KOPT-K1 (cell line): ENCODE data around the gene NAA16.

Experiments used
- H3K27ac ChIP-seq: fragments of 200-600 bp; sonication (generic); 2 replicates; pipeline ENCODE4 v1.5.1; 2016; ENCODE audit warnings: antibody characterized with exemption, mild to moderate bottlenecking, low read depth, low read length; ENCODE audit not compliant: poor library complexity, severe bottlenecking
- H3K36me3 ChIP-seq: fragments of 200-600 bp; sonication (generic); 2 replicates; pipeline ENCODE4 v1.5.1; 2017; ENCODE audit warnings: antibody characterized with exemption, mild to moderate bottlenecking, low read length, moderate library complexity; ENCODE audit not compliant: insufficient read depth
- H3K9me3 ChIP-seq: fragments of 200-600 bp; sonication (generic); 2 replicates; pipeline ENCODE4 v1.5.1; 2017; ENCODE audit warnings: antibody characterized with exemption, low read length, mild to moderate bottlenecking; ENCODE audit not compliant: insufficient read depth, poor library complexity, severe bottlenecking

Gene NAA16

DNA sequence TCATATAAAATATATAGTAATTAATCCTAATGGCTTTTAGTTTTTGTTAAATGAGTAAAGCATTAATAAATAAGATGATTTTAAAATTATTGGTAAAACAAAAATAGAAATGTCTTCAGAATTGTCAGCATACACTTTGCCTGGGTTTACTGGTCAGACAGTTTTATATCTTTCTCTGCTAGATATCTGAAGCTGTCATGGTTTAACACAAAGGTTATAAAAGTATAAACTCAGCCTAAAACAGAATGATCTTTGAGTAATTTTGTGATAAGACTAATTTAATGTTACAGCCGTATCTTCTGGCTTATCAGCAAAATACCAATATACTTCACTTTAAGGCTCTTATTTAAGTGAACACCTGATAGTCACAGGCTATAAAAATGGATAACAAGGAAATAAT lies 17.8 kb upstream of the NAA16 start:
- no peak overlapping the region for H3K27ac ChIP-seq
- no peaks in the 10 kb centered on the region for H3K36me3 ChIP-seq
- H3K9me3 ChIP-seq = no peaks in the 10 kb centered on the region

DNA sequence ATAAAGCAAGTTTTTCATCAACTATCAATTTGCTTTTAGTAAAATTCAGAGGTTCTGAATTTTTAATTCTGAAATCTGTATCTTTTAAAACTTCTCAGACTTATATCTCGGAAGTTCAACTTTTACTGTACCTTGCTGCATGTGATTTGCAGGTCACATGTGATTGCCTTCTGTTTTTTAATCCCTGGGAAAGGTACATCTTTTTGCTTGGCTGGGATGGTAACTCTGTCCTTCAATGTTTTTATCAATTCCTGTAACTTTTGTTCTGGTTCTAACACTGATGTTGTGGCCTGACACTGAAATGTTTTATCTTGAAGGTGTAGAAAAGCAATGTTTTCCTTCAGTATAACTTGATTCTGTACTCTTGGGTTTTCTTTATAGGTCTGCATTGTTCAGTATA lies 16.2 kb upstream of the NAA16 start:
- H3K27ac ChIP-seq = no peak overlapping the region
- no peaks in the 10 kb centered on the region for H3K9me3 ChIP-seq
- H3K36me3 ChIP-seq = no peaks in the 10 kb centered on the region

DNA sequence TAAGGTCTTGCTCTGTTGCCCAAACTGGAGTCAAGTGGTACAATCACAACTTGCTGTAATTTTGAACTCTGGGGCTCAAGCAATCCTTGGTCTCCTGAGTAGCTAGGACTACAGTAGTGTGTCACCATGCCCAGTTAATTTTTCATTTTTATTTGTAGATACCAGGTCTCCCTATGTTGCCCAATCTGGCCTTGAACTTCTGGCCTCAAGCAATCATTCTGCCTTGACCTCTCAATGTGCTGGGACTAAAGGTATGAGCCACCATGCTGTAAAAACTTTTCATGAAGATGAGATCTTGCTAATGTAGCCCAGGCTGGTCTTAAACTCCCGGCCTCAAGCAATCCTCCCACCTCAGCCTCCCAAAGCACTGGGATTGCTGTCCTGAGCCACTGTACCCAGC lies 15.1 kb upstream of the NAA16 start:
- no peak overlapping the region for H3K27ac ChIP-seq
- no peaks in the 10 kb centered on the region for H3K9me3 ChIP-seq
- H3K36me3 ChIP-seq = no peaks in the 10 kb centered on the region

DNA sequence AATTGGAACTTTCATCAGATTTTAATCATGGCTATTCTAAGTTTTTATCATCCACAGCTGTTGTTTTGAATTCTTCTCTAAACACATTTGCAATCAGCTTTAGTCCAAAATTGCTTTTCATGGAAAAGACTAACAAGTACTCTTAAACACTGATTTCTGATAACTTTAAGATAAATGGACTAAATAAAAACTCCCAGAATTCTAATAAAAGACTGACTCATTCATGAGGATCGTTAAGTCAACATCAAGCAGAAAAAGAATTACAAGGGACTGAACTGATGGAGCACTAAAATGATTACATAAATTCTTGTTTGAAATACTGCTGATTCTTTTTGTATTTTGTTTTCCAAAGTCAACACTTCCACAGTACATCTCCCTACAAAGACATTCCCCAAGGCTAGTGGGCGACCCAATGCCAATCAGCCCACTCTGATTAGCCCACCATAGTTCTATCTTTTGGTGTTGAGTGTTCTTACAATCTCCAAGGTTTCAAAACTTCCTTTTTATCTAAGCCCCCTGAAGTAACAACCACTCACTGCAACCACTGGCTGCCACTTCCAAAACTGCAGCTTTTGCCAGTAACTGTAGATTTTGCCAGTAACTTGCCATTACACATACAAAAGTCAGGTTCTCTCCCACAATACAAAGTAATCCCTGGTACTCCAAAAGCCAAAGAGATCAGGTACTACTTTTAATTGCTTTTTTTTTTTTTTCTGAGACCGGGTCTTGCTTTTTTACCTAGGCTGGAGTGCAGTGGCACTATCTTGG lies 14.0 kb upstream of the NAA16 start:
- H3K27ac ChIP-seq = no peak overlapping the region

DNA sequence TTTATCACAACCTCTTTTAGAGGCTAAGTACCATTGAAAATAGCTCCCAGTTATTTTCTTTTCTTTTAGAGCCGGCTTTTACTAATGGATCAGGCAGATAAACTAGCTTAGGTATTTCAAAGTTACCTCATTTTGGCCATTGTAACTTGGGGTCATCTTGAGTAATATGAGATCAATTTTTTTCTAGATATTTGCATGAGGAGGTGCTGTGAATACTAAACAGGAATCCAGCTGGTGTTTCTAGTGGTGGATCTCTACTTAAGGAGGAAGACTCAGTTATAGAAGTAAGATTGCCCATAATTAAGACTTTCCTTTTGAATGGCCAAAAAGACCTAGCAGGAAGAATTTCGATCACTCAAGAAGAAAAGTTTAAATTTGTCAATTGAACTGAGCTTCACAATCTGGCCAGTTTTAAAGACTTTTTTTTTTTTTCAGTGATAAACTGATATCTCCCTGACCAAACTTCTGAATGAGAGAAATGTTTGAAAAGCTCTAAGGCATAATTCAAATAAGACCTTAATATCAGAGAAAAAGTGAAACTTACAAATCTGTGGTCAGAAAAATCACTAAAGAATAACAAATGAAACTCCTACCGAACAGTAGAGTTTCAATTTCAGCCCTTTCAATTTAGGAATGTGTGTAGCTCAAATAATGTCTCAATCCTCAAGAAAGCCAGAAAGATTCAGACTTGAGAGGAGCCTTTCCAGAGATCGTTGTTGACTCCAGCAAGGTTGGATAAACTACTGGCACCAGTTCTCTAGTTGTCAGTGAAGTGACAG lies 11.6 kb upstream of the NAA16 start:
- Histone ChIP-seq H3K27ac (no peak overlapping the region), H3K9me3 (no peaks in the 10 kb centered on the region), H3K36me3 (no peaks in the 10 kb centered on the region)

More for the DNA sequence above, 14.0 kb upstream of the NAA16 start:
- Histone ChIP-seq H3K9me3 (no peaks in the 10 kb centered on the region), H3K36me3 (no peaks in the 10 kb centered on the region)

DNA sequence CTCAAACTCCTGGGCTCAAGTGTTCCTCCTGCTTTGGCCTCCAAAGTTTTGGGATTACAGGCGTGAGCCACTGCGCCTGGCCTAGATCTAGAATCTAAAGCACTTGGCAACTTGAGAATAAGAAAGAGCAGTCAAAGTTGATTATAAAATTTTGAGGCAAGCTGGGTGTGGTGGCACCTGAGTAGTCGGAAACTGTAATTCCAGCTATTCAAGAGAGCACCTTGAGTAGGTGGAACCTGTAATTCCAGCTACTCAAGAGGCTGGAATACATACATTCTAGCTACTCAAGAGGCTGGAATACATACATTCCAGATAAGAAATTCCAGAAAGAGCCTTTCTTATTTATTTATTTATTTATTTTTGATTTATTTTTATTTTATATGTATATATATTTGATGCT lies 8.3 kb upstream of the NAA16 start:
- H3K27ac ChIP-seq = no peak overlapping the region
- no peaks in the 10 kb centered on the region for H3K36me3 ChIP-seq
- no peaks in the 10 kb centered on the region for H3K9me3 ChIP-seq

DNA sequence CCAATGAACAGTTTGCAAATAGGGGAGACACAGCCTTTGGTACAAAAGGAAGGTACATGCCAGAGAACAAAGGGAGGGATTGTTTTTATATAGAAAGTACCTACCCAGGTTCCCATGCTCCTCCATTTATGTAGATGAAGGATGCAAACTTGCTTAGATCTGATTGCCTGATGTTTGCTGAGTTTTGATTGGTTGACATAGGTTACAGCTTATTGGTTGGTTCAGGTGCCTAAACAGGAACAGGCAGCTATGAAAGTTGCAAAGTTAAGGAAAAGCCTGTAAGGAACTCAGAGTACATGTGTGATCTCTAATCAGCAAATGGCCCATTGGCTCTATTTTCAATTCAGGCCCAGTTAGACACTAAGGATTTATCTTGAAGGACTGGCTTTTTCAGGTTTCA lies 6.5 kb upstream of the NAA16 start:
- no peaks in the 10 kb centered on the region for H3K9me3 ChIP-seq
- H3K27ac ChIP-seq = no peak overlapping the region
- no peaks in the 10 kb centered on the region for H3K36me3 ChIP-seq

DNA sequence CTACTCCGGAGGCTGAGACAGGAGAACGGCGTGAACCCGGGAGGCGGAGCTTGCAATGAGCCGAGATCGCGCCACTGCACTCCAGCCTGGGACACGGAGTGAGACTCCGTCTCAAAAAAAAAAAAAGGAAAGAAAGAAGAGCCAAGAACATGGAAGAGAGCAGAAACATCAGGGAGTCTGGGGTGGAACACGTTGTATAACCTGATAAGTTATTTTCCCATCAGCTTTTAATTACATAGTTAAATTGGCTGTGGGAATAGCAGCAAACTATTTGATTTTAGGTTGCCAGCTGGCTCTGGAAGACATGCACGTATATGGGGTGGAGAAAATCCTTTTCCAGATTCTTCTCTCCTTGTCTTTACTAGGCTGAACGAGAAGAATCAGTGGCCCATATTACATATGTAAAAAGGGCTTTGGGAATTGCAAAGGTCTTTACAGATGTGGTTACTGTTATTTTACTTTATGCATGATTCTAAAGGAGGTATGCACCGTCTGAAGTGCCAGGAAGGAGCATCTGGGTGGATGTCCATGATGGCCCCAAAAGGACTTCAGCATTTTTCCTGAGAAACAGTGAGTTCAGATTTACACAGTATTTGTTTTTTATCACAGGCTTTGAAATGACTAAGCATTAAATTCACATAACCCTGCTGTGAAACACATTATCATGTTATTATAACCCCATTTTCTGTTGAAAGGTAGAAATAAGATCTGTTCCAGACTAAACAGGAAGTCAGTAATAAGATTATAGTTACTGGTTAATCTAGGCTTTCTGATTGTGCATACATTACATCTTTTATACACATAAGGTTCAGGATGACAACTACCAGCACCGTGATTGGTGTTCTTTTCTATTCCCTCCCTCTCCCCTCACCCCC lies 4.6 kb upstream of the NAA16 start:
- Histone ChIP-seq H3K36me3 (no peaks in the 10 kb centered on the region), H3K27ac (no peak overlapping the region), H3K9me3 (no peaks in the 10 kb centered on the region)

DNA sequence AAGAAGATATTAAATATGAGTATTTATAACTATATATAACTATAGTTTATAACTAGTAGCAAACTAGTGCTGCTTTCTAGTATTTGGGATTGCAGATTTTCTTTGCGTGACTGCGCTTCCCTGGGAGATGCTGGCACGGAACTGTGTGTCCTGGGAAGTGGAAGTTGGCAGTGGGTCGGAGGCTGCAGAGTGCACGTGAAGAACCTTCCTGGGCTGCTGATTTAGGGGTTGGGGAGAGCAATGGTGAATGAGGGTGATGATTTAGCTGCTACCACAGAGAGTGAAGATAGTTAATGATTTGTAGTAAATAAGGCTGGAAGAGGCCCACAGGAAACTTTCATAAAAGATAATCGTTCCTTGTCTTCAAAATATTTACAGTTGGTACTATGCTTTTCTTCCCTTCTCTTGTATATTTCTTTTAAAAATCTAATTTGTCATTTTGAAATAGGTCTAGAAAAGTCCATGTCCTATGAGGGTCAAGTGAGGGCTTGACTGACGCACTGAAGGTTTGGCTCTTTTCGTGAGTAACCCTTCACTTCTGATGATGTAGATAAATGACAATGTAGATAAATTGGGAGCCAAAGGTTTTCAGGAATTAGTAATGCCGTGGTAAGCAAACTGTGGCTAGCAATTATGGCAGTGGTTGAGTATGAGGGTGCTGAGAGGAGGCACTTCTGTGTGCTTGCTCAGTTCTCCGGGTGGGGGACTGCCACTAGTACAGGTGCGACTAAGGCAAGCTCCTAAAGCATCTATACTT lies 3.0 kb upstream of the NAA16 start:
- H3K27ac ChIP-seq = no peak overlapping the region
- no peaks in the 10 kb centered on the region for H3K36me3 ChIP-seq
- H3K9me3 ChIP-seq = no peaks in the 10 kb centered on the region

DNA sequence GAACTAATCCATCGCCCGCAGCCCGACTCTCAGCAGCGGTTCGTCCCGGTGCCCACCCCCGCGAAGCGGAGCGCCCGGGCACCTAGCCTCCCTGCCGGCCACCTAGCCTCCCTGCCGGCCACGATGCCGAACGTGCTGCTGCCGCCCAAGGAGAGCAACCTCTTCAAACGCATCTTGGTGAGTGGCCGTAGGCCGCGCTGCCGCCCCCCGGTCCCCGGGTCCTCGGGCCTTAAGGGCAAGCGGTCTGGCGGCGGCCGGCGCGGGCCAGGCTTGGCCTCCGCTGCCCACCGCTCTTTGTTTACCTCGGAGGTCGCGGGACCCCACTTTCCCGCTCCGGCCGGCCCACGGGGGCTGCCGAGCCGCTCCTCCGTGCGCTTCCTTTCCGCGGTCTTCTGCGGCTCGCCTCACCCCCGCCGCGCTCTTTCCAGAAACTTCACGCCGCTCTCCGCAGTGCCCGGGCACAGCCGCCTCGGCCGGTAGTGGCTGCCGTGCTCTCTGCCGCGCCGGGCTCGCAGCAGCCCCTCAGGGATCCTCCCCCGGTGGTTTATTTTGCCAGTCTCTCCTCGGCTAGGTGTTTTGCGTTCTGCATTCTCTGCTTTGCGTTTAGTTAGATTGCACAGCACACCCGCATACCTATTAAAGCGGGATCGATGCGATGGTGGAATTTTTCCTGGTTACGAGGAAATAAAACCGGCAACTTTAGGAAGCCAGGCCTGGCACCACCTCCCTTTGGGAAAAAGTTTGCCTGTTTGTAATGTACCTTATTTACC lies 524 bp downstream of the NAA16 start:
- Histone ChIP-seq H3K36me3 (peaks cover 7% of the 10 kb centered on the region), H3K9me3 (no peaks in the 10 kb centered on the region), H3K27ac (peak overlapping the region; percentile 90)

DNA sequence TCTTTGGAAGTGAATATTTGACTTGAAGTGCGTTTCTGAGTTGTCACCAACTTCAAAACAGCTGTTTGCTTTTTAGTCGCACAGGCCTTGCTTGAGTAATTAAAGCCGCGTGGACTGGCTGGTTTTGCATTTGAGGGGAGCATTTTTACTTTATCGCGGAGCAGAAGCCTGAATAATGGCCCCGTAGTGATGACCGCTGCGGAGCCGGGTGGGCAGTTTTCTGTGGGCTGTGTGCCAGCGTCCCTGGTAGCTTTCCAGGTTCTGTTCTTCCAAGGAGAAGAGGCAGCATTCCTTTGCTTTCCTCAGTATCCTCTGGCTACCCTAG lies 1.1 kb downstream of the NAA16 start:
- no peaks in the 10 kb centered on the region for H3K9me3 ChIP-seq
- H3K36me3 ChIP-seq = peaks cover 13% of the 10 kb centered on the region
- peak overlapping the region; percentile 90 for H3K27ac ChIP-seq

DNA sequence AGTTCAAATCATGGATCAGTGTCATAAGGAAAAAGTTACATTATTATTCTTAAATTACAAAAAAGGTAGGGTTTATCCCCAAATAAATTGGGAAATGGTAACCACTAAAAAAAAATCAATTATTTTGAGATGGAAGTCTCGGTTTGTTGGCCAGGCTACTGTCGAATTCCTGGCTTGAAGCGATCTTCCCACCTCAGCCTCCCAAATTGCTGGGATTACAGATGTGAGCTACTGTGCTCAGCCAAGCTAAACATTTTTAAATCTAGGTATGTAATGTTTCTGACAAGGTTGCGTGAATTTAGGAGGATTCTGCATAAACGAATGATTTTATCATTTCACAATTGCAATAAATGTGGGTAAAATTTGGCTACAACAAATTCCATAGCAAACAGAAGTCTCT lies 2.0 kb downstream of the NAA16 start:
- H3K9me3 ChIP-seq = no peaks in the 10 kb centered on the region
- no peak overlapping the region for H3K27ac ChIP-seq
- H3K36me3 ChIP-seq = peaks cover 22% of the 10 kb centered on the region

DNA sequence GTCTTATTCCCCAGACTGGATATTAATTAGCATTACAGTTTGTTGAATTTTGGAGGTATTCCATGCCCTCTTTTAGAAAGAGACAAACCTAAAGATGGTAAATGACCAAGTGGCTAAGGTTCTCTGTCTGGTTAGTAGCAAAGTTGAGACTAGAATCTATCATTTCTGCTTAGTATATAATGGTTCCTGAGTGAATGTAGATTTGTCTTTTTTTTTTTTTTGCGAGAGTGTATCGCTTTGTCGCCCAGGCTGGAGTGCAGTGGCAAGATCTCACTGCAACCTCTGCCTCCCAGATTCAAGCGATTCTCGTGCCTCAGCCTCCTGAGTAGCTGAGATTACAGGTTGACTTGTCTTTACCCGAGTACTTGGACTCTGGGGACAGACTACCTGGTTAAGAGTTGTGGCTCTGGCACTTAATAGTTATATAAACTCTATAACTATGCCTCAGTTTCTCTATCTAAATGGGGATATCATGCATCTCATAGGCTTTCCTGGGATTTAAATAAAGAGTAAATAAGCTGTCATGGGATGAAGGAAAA lies 2.7 kb downstream of the NAA16 start:
- H3K27ac ChIP-seq = no peak overlapping the region

More for the DNA sequence above, 2.7 kb downstream of the NAA16 start:
- Histone ChIP-seq H3K36me3 (peaks cover 27% of the 10 kb centered on the region), H3K9me3 (no peaks in the 10 kb centered on the region)
